ENCODE results near the gene APOH.

DNA sequence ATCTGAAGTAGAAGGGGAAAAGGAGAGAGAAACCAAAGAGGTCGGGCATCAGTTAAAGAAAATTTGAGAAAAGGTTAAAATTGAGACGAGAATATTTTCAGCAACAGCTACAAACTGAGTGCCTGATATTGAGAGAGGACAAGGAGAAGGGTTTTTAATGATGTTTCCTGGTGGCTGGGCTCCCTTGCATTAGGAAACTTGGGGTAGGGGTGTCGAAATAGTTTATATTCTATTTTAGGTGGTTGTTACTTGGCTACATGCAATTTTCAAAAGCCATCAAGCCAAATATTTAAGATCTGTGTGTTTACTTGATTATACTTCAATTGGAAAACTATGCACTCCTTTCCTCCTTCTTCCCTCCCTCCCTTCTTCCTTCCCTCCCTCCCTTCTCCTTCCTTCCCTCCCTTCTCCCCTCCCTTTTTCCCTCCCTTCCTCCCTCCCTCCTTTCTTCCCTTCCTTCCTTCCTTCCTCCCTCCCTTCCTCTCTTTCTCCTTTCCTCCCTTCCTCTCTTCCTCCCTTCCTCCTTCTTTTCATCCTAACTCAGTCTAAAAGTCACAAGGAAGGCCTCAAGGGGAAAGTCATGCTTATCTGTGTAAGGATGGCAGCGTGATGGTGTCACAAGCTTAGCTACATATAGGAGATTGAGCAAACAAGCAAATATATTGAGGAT lies 1.8 kb upstream of the APOH start:
- TF ChIP-seq, protein P1, sequence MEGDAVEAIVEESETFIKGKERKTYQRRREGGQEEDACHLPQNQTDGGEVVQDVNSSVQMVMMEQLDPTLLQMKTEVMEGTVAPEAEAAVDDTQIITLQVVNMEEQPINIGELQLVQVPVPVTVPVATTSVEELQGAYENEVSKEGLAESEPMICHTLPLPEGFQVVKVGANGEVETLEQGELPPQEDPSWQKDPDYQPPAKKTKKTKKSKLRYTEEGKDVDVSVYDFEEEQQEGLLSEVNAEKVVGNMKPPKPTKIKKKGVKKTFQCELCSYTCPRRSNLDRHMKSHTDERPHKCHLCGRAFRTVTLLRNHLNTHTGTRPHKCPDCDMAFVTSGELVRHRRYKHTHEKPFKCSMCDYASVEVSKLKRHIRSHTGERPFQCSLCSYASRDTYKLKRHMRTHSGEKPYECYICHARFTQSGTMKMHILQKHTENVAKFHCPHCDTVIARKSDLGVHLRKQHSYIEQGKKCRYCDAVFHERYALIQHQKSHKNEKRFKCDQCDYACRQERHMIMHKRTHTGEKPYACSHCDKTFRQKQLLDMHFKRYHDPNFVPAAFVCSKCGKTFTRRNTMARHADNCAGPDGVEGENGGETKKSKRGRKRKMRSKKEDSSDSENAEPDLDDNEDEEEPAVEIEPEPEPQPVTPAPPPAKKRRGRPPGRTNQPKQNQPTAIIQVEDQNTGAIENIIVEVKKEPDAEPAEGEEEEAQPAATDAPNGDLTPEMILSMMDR (IDR thresholded peaks at IDR 0.05): no peak
- no peak for TF ChIP-seq POLR2AphosphoS5 (IDR thresholded peaks at IDR 0.05)
- no peak for TF ChIP-seq POLR2A (IDR thresholded peaks at IDR 0.05)
